NCI-H1092 treated with DMSO at 0.1 percent for 48 hours (cell line): ENCODE data around the gene TRDN.
"Not testable (repeated sequence)": the region's sequence is repeated elsewhere in the genome, so short reads cannot be mapped to it uniquely, and the experiment has no call there.

Source experiments
- DNase-seq: peaks from one replicate; lab custom pipeline; 2025; lab: John Stamatoyannopoulos, UW

Gene TRDN

GRCh38 chr6:123503619-123504018 lies 133.1 kb downstream of the TRDN start:
- DNase-seq: no peak

- DNase-seq: no peak
These were observed 139.7 kb downstream of the TRDN start for GRCh38 chr6:123497025-123497424.

GRCh38 chr6:123489589-123489988 lies 147.2 kb downstream of the TRDN start:
- DNase-seq: no peak

DNA sequence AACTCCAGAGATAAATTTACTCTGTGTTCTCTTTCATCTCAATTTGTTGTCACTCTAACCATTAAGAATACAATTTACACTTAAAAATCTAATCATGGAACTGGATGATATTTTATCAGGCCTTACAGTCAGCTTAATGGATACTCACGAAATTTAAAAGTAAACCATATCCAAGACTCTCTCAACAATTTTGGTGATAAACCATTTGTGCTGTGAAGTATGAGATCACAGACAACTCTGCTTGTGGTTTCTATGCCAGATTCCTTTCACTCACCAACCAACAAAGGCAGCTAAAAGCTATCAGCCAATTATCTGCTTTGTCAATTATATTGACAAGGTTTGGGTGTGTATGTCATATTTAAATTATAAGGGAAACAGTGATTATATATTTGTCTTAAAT lies 155.8 kb downstream of the TRDN start:
- no peak for DNase-seq

DNA sequence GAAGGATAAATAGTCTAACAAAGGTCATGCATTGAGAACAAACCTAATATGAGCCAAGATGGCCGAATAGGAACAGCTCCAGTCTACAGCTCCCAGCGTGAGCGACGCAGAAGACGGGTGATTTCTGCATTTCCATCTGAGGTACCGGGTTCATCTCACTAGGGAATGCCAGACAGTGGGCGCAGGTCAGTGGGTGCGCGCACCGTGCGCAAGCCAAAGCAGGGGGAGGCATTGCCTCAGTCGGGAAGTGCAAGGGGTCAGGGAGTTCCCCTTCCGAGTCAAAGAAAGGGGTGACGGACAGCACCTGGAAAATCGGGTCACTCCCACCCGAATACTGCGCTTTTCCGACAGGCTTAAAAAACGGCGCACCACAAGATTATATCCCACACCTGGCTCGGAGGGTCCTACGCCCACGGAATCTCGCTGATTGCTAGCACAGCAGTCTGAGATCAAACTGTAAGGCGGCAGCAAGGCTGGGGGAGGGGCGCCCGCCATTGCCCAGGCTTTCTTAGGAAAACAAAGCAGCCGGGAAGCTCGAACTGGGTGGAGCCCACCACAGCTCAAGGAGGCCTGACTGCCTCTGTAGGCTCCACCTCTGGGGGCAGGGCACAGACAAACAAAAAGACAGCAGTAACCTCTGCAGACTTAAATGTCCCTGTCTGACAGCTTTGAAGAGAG lies 164.6 kb downstream of the TRDN start:
- DNase-seq: not testable (repeated sequence)

DNA sequence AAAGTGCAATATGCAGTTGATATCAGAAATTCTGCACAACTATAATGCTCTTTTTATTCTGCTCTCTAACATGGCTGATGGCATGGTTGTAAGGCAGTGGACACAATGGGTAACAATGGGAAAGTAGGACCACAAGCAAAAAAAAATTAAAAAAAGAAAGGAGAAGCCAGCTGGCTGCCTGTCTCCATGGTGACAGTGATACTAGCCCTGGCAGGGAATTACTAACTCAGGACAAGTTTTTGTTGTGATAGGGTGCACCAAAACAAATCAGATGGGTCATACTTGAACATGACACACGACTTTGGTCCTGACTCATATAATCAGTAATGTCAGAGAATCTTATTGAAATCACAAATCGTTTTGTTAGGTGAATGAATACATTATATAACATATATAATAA lies 169.4 kb downstream of the TRDN start:
- DNase-seq: no peak

GRCh38 chr6:123462152-123462551 lies 174.6 kb downstream of the TRDN start:
- no peak for DNase-seq

GRCh38 chr6:123458218-123458617 lies 178.5 kb downstream of the TRDN start:
- no peak for DNase-seq

DNA sequence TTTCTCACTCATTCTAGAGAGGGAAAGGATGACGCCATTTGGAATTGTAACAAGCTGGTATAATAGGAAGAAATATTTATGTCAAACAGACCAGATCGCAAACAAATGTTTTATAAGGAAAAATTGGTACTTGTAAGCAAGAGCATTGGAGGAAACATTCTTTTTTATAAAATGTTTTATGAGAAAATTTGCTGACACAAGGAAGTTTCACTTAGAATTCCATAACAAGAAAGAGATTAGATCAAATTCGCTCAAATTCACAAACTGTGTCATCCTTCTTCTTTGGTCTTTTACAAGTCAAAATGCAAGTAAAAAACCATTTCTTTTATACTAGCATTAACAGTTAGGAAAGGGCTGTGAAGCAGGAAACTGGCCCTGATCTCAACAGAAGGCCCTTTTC lies 179.9 kb downstream of the TRDN start:
- no peak for DNase-seq

GRCh38 chr6:123454448-123454847 lies 182.3 kb downstream of the TRDN start:
- DNase-seq: no peak

DNA sequence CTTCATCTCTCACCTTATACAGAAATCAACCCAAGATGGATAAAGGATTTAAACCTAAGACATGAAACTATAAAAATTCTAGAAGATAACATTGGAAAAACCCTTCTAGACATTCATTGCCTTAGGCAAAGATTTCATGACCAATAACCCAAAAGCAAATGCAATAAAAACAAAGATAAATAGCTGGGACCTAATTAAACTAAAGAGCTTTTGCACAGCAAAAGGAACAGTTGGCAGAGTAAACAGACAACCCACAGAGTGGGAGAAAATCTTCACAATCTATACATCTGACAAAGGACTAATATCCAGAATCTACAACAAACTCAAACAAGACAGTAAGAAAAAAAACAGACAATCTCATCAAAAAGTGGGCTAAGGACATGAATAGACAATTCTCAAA lies 183.7 kb downstream of the TRDN start:
- not testable (repeated sequence) for DNase-seq

- DNase-seq: no peak
These were observed 188.4 kb downstream of the TRDN start for GRCh38 chr6:123448306-123448884.

- DNase-seq: no peak
These were observed 189.3 kb downstream of the TRDN start for GRCh38 chr6:123447315-123447937.

DNA sequence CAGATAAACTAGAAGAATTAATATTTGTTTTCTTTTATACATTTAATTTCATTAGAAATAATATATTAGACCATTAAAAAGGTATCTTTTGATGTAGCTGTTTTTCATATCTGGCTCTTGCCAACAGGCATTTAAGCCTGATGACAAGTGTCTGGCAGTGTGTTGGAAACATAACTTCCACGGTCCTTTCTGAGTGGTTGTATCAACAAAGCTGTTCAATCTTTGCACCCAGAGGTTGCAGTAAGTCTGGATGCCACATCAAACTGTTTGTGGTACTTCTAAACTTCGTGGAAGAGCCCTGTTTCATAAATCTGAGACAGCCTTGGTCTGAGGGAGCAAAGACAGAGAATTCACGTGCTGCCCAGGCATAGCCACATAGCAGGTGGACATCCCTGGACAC lies 197.4 kb downstream of the TRDN start:
- no peak for DNase-seq

GRCh38 chr6:123434186-123434585 lies 202.6 kb downstream of the TRDN start:
- no peak for DNase-seq

GRCh38 chr6:123430970-123431369 lies 205.8 kb downstream of the TRDN start:
- DNase-seq: no peak

GRCh38 chr6:123427008-123427407 lies 209.7 kb downstream of the TRDN start:
- no peak for DNase-seq

DNA sequence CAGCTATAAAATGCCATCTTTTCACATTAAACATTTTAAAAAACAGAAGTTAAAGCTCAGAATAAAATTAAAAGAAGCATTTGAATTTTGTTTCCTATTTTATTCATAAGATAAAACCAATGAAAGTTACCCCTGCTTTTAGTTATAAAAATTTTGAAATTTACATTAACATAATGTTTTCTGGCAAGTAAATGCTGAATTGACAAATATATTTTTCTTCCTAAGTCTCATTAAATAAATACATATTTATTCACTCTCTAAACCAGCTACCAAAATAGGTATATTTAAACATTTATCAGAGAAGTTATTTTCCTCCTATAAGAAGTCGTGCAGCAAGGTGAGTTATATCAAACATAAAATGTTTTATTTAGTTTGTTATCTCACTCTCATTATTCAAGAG lies 213.6 kb downstream of the TRDN start:
- DNase-seq: no peak

GRCh38 chr6:123420512-123420911 lies 216.2 kb downstream of the TRDN start:
- DNase-seq: no peak

DNA sequence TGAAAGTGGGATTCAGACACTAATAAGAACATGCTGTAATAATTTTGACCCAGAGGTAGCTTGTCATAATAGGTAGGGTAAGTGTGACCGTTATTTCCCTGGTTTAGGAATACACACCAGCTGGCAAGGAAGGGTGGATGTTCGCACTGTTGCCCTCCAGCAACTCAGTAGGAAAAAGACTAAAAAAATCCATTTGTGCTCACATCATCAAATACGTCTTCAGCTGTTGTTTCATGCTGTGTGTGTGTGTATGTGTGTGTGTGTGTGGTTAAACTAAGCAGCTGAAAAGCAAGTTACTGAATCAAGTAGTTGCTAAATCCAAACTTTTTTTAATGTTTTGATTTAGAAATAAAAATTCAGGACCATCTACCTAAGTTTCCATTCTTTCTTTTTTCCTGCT lies 218.7 kb downstream of the TRDN start:
- DNase-seq: no peak

GRCh38 chr6:123417535-123417934 lies 219.2 kb downstream of the TRDN start:
- DNase-seq: peak; percentile 2

- peak; percentile 36 for DNase-seq
These were observed 220.8 kb downstream of the TRDN start for GRCh38 chr6:123415844-123416468.

DNA sequence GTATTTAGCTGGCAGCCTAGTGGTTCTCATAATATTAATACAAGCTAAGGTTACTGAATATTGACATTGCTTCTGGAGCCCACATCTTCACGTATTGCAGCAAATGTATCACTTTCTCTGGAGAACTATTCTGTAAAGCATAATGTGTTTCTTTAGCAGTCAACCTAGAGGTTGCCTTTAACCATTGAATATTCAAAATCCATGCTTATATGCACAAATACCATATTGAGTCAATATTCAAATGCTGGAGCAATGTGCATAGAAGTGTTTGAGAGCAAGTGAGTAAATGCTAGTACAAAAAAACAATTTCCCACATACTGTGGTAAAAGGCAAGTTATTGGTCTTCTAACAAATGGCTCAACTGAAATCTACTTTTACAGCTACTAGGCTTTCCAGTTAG lies 231.8 kb downstream of the TRDN start:
- DNase-seq: no peak
